Astrocyte (in vitro differentiated cells and primary cell): ENCODE data around the gene SLC25A13.

Experiments
- EZH2 ChIP-seq: IDR thresholded peaks from 2 replicates; pipeline ENCODE4 v1.6.1; 2012; ENCODE audit warnings: mild to moderate bottlenecking, low read length, inconsistent platforms; ENCODE audit not compliant: insufficient read depth
- TF ChIP-seq, protein P1 (sequence below): IDR thresholded peaks from 2 replicates; pipeline ENCODE4 v1.5.1; 2011; ENCODE audit warnings: low read depth, mild to moderate bottlenecking, inconsistent platforms, low read length, moderate library complexity; ENCODE audit not compliant: insufficient read depth

DNA sequence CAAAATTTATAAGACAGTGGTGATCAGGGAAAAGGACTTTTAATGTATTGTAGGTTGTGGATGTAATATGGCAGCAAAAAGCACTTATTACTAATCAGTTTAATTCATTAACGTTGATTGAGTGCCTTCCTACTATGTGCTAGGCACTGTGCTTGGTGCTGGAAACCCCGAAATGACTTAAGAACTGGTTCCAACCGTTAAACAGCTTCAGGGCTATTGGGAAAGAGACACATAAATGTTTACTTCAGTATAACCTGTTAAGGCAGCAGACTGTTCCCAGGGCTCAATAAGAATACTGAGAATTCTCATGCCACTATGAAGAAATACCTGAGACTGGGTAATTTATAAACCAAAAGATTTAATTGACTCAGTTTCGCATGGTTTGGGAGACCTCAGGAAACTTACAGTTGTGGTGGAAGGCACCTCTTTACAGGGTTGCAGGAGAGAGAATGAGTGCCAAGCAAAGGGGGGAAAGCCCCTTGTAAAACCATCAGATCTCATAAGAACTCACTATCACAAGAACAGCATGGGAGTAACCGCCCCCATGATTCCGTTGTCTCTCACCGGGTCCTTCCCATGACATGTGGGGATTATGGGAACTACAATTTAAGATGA lies 1.1 kb upstream of the SLC25A13 start:
- TF ChIP-seq, protein P1, sequence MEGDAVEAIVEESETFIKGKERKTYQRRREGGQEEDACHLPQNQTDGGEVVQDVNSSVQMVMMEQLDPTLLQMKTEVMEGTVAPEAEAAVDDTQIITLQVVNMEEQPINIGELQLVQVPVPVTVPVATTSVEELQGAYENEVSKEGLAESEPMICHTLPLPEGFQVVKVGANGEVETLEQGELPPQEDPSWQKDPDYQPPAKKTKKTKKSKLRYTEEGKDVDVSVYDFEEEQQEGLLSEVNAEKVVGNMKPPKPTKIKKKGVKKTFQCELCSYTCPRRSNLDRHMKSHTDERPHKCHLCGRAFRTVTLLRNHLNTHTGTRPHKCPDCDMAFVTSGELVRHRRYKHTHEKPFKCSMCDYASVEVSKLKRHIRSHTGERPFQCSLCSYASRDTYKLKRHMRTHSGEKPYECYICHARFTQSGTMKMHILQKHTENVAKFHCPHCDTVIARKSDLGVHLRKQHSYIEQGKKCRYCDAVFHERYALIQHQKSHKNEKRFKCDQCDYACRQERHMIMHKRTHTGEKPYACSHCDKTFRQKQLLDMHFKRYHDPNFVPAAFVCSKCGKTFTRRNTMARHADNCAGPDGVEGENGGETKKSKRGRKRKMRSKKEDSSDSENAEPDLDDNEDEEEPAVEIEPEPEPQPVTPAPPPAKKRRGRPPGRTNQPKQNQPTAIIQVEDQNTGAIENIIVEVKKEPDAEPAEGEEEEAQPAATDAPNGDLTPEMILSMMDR, result no peak
- TF ChIP-seq EZH2, result no peak
